HL-60 (cell line): ENCODE measurements around the gene RIN2.

ENCODE experiments used
- DNase-seq, 2 experiments: peaks; one replicate each; pipeline ENCODE4 v3.0.0-alpha.2; 2010 to 2020; ENCODE audit warnings: low read depth in 1 of 2, low spot score in 1 of 2
- H3K27ac ChIP-seq: fragments of 250-450 bp; sonication (Bioruptor Pico); replicated peaks from 2 replicates; pipeline ENCODE4 v1.5.1; 2020; ENCODE audit warnings: mild to moderate bottlenecking, moderate library complexity
- H3K27me3 ChIP-seq: fragments of 250-450 bp; sonication (Bioruptor Pico); 2 replicates; pipeline ENCODE4 v1.5.1; 2021; ENCODE audit warnings: mild to moderate bottlenecking, moderate library complexity; ENCODE audit not compliant: insufficient read depth, poor library complexity, severe bottlenecking
- H3K4me3 ChIP-seq: replicated peaks from 2 replicates; pipeline ENCODE4 v1.5.1; 2011; ENCODE audit warnings: mild to moderate bottlenecking, control low read depth, low read length; ENCODE audit not compliant: insufficient read depth
- GABPA ChIP-seq: IDR thresholded peaks from 2 replicates; pipeline ENCODE4 v1.6.1; 2012; ENCODE audit warnings: low read depth
- POLR2AphosphoS5 ChIP-seq: IDR thresholded peaks from 2 replicates; pipeline ENCODE4 v1.6.1; 2012; ENCODE audit warnings: low read depth
- SPI1 ChIP-seq: IDR thresholded peaks from 2 replicates; pipeline ENCODE4 v1.6.1; 2012; ENCODE audit warnings: low read depth, mild to moderate bottlenecking, borderline replicate concordance
- long read RNA-seq: library from polyadenylated mRNA; unstranded; transcript quantifications from one replicate; pipeline ENCODE4 v2.0.0, GENCODE V29; 2020
- TF ChIP-seq, protein P1 (sequence below): IDR thresholded peaks from 2 replicates; pipeline ENCODE4 v1.6.1; 2012; ENCODE audit warnings: low read depth; ENCODE audit not compliant: insufficient replicate concordance
- TF ChIP-seq, protein P2 (sequence below): IDR thresholded peaks from one replicate; pipeline ENCODE4 v1.5.1; 2011; ENCODE audit warnings: low read length, control low read depth, inconsistent platforms; ENCODE audit not compliant: insufficient read depth

RIN2 gene, protein sequence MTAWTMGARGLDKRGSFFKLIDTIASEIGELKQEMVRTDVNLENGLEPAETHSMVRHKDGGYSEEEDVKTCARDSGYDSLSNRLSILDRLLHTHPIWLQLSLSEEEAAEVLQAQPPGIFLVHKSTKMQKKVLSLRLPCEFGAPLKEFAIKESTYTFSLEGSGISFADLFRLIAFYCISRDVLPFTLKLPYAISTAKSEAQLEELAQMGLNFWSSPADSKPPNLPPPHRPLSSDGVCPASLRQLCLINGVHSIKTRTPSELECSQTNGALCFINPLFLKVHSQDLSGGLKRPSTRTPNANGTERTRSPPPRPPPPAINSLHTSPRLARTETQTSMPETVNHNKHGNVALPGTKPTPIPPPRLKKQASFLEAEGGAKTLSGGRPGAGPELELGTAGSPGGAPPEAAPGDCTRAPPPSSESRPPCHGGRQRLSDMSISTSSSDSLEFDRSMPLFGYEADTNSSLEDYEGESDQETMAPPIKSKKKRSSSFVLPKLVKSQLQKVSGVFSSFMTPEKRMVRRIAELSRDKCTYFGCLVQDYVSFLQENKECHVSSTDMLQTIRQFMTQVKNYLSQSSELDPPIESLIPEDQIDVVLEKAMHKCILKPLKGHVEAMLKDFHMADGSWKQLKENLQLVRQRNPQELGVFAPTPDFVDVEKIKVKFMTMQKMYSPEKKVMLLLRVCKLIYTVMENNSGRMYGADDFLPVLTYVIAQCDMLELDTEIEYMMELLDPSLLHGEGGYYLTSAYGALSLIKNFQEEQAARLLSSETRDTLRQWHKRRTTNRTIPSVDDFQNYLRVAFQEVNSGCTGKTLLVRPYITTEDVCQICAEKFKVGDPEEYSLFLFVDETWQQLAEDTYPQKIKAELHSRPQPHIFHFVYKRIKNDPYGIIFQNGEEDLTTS
- long read RNA-seq, partial matches to known transcripts, result 0 of 1 reads
- long read RNA-seq, other reads (novel, unspliced or antisense), result 1 of 1 reads

DNA sequence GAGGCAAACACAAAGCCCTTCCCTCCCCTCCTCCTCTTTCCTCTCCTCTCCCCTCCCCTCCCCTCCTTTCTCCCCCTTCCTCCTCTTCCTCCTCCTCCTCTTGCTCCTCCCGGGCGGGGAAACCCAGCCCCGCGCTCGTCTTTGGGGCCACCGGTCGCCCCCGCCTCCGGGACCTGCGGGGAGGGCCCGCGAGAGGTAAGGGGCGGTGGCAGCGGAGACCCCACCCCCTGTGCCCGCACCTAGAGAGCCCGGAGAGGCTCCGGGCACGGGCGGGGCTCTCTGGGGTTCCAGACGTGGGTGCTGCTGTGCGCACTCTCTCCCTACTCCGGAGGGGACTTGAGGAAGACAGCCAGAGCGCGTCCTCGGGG, at the start of gene RIN2:
Gene RIN2, plus strand, starts transcription at position 126 of the 368 bp plus-strand sequence. CDS start 131,344 bp downstream, outside the sequence.
- no peak for TF ChIP-seq GABPA
- TF ChIP-seq, protein P1, sequence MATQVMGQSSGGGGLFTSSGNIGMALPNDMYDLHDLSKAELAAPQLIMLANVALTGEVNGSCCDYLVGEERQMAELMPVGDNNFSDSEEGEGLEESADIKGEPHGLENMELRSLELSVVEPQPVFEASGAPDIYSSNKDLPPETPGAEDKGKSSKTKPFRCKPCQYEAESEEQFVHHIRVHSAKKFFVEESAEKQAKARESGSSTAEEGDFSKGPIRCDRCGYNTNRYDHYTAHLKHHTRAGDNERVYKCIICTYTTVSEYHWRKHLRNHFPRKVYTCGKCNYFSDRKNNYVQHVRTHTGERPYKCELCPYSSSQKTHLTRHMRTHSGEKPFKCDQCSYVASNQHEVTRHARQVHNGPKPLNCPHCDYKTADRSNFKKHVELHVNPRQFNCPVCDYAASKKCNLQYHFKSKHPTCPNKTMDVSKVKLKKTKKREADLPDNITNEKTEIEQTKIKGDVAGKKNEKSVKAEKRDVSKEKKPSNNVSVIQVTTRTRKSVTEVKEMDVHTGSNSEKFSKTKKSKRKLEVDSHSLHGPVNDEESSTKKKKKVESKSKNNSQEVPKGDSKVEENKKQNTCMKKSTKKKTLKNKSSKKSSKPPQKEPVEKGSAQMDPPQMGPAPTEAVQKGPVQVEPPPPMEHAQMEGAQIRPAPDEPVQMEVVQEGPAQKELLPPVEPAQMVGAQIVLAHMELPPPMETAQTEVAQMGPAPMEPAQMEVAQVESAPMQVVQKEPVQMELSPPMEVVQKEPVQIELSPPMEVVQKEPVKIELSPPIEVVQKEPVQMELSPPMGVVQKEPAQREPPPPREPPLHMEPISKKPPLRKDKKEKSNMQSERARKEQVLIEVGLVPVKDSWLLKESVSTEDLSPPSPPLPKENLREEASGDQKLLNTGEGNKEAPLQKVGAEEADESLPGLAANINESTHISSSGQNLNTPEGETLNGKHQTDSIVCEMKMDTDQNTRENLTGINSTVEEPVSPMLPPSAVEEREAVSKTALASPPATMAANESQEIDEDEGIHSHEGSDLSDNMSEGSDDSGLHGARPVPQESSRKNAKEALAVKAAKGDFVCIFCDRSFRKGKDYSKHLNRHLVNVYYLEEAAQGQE, result no peak
- TF ChIP-seq POLR2AphosphoS5, result no peak
- TF ChIP-seq SPI1, result no peak
- TF ChIP-seq, protein P2, sequence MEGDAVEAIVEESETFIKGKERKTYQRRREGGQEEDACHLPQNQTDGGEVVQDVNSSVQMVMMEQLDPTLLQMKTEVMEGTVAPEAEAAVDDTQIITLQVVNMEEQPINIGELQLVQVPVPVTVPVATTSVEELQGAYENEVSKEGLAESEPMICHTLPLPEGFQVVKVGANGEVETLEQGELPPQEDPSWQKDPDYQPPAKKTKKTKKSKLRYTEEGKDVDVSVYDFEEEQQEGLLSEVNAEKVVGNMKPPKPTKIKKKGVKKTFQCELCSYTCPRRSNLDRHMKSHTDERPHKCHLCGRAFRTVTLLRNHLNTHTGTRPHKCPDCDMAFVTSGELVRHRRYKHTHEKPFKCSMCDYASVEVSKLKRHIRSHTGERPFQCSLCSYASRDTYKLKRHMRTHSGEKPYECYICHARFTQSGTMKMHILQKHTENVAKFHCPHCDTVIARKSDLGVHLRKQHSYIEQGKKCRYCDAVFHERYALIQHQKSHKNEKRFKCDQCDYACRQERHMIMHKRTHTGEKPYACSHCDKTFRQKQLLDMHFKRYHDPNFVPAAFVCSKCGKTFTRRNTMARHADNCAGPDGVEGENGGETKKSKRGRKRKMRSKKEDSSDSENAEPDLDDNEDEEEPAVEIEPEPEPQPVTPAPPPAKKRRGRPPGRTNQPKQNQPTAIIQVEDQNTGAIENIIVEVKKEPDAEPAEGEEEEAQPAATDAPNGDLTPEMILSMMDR, result no peak
- Histone ChIP-seq H3K27ac (no peak within 1 kb of the TSS), H3K27me3 (peaks cover 22% of the 10 kb centered on the region), H3K4me3 (peak within 1 kb of the TSS; percentile 5)
- no peak for DNase-seq

DNA sequence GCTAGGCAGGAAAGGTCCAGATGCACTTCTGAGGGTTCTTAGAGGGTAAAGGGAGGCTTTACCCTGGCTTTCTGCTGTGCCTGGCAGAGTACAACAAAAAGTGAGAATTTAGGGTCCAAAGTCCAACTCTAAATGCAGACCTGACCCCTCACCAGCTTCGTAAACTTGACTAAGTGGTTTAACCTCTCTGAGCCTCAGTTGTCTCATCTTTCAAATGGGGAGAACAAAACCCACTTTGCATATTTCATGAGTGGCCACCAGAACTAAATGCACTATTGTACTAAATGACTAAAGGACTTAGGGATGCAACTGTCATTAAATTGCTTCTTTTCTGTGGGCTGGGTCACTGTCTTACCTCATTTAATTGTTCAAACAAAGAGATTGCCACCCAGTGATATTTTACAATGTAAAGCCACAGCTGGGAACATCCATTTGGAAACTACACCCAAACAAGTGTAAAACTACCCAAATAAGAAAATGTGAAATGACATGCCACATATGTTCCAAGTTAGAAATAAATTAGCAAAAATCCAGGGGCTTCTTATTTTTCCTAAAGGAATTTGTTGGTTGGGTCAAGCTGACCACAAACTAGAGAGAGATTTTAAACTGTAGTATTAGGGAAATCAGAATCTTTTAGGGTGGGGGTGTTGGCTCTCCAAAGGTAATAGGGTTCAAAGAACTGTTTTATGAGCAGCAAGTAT, 48.3 kb upstream of the RIN2 start:
- no peak overlapping the region for H3K4me3 ChIP-seq
- no peaks in the 10 kb centered on the region for H3K27me3 ChIP-seq
- no peak for DNase-seq
- TF ChIP-seq, protein P2, result no peak
- TF ChIP-seq POLR2AphosphoS5, result no peak
- no peak for TF ChIP-seq SPI1
- TF ChIP-seq, protein P1, result no peak
- H3K27ac ChIP-seq, result no peak overlapping the region

DNA sequence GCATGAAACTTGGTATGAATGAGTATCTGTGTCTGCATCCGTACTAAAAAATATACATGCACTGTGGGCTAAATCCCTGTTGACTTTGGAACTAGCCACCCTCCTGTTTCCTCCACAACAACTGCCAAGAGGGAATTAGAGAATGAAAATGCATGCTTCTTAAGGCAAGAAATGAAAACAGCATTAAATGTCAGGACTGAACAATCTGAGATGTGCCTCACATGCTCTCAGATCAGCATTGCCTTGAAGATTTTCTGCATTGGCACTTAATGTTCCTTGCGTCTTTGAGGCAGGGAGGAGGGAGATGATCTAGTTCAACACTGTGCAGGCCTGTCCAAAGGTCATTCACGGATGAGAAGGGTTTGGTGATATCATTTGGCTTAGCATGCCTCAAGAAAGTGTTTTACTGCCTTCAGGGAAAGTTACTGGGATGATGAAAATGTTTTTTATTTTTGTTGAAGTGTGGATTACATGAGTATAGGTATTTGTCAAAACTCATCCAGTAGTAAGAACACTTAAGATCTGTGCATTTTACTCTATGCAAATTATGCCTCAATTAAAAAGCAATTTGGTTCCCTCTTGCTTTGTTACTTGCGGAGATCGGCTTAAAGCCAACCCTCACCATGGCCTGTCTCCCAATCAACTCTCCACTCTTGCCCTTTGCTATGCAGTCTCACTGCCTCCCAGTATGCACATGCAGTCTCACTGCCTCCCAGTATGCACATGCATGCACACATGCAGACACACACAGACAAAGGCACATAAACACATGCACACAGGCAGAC, 47.5 kb upstream of the RIN2 start:
- no peaks in the 10 kb centered on the region for H3K27me3 ChIP-seq
- TF ChIP-seq, protein P1, result no peak
- TF ChIP-seq, protein P2, result no peak
- no peak for TF ChIP-seq SPI1
- no peak for TF ChIP-seq POLR2AphosphoS5
- no peak for TF ChIP-seq GABPA
- DNase-seq, result no peak
- H3K4me3 ChIP-seq, result no peak overlapping the region
- no peak overlapping the region for H3K27ac ChIP-seq
